ENCODE data around the gene NPBWR2. TPM values are rescaled to one million over a fixed set of nuclear protein-coding genes. Genes with fewer than 3 reads are reported as not detected.

The NPBWR2 gene
- total and polyA plus RNA-seq, 2 experiments from 2014 or later: not detected

DNA sequence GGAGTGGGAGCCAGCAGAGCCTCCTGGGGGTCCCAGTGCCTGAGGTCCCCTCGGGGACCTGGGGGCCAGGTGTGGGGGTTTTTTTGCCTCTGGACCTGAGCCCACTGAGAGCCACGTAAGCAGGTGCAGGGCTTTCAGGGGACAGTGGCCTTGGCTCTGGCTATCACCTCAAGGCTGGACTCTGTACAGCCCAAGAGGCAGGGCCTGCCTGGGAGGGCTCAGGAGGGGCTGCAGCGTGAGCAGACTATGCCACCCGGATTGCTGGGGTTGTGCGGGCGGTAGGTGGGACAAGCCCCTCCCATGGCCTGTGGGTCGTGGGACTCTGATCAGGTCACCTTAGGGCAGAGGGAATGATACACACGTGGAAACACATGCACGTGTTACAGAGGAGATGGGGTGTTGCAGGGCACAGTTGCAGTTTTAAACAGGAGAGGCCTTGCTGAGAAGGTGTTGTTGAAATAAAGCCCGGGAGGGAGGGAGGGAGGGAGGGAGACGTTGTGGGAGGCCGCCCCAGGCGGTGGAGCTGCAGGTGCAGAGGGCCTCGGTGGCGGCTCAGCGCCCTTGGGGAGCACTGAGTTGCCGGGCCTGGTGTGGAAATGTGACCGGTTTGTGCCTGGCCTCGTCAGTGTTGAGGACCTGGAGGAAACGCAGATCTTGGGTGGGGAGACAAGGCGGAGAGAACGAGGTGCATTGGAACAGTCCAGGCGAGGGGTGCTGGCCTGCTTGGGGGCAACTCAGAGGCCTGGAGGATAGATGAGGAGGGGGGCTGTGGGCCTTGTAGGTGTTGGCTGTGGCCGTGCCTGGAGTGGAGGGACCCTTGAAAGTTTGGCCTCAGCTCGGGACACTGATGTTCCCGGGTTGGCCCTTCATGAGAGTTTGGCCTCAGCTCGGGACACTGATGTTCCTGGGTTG is 42.0 kb downstream of the NPBWR2 start:
- peaks cover 17% of the 10 kb centered on the region; the same call in 1 of the 2 replicates for H3K4me1 ChIP-seq (ENCODE audit: insufficient read depth)
- TF ChIP-seq NANOG (IDR thresholded peaks at IDR 0.05; ENCODE audit: borderline replicate concordance) (no peak), EZH2 (IDR thresholded peaks at IDR 0.05; ENCODE audit: low read depth, unreplicated experiment) (no peak), STAT1 (IDR thresholded peaks at IDR 0.05; ENCODE audit: unreplicated experiment) (no peak), CREB1 (CRISPR knock-in tag; IDR thresholded peaks at IDR 0.05; ENCODE audit: low read depth) (no peak), ZNF331 (CRISPR knock-in tag; IDR thresholded peaks at IDR 0.05; ENCODE audit: low read depth) (no peak), JUNB (IDR thresholded peaks at IDR 0.05; ENCODE audit: unreplicated experiment) (no peak), POLR2AphosphoS5 (IDR thresholded peaks at IDR 0.05; ENCODE audit: low read depth) (no peak), EZH2phosphoT487 (IDR thresholded peaks at IDR 0.05; ENCODE audit: unreplicated experiment) (no peak), ZNF114 (CRISPR knock-in tag; IDR thresholded peaks at IDR 0.05) (no peak)
- TF ChIP-seq, protein P1, sequence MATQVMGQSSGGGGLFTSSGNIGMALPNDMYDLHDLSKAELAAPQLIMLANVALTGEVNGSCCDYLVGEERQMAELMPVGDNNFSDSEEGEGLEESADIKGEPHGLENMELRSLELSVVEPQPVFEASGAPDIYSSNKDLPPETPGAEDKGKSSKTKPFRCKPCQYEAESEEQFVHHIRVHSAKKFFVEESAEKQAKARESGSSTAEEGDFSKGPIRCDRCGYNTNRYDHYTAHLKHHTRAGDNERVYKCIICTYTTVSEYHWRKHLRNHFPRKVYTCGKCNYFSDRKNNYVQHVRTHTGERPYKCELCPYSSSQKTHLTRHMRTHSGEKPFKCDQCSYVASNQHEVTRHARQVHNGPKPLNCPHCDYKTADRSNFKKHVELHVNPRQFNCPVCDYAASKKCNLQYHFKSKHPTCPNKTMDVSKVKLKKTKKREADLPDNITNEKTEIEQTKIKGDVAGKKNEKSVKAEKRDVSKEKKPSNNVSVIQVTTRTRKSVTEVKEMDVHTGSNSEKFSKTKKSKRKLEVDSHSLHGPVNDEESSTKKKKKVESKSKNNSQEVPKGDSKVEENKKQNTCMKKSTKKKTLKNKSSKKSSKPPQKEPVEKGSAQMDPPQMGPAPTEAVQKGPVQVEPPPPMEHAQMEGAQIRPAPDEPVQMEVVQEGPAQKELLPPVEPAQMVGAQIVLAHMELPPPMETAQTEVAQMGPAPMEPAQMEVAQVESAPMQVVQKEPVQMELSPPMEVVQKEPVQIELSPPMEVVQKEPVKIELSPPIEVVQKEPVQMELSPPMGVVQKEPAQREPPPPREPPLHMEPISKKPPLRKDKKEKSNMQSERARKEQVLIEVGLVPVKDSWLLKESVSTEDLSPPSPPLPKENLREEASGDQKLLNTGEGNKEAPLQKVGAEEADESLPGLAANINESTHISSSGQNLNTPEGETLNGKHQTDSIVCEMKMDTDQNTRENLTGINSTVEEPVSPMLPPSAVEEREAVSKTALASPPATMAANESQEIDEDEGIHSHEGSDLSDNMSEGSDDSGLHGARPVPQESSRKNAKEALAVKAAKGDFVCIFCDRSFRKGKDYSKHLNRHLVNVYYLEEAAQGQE (IDR thresholded peaks at IDR 0.05; ENCODE audit: unreplicated experiment): no peak
- TF ChIP-seq, protein P2, sequence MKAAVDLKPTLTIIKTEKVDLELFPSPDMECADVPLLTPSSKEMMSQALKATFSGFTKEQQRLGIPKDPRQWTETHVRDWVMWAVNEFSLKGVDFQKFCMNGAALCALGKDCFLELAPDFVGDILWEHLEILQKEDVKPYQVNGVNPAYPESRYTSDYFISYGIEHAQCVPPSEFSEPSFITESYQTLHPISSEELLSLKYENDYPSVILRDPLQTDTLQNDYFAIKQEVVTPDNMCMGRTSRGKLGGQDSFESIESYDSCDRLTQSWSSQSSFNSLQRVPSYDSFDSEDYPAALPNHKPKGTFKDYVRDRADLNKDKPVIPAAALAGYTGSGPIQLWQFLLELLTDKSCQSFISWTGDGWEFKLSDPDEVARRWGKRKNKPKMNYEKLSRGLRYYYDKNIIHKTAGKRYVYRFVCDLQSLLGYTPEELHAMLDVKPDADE (IDR thresholded peaks at IDR 0.05): no peak
- TF ChIP-seq, protein P3, sequence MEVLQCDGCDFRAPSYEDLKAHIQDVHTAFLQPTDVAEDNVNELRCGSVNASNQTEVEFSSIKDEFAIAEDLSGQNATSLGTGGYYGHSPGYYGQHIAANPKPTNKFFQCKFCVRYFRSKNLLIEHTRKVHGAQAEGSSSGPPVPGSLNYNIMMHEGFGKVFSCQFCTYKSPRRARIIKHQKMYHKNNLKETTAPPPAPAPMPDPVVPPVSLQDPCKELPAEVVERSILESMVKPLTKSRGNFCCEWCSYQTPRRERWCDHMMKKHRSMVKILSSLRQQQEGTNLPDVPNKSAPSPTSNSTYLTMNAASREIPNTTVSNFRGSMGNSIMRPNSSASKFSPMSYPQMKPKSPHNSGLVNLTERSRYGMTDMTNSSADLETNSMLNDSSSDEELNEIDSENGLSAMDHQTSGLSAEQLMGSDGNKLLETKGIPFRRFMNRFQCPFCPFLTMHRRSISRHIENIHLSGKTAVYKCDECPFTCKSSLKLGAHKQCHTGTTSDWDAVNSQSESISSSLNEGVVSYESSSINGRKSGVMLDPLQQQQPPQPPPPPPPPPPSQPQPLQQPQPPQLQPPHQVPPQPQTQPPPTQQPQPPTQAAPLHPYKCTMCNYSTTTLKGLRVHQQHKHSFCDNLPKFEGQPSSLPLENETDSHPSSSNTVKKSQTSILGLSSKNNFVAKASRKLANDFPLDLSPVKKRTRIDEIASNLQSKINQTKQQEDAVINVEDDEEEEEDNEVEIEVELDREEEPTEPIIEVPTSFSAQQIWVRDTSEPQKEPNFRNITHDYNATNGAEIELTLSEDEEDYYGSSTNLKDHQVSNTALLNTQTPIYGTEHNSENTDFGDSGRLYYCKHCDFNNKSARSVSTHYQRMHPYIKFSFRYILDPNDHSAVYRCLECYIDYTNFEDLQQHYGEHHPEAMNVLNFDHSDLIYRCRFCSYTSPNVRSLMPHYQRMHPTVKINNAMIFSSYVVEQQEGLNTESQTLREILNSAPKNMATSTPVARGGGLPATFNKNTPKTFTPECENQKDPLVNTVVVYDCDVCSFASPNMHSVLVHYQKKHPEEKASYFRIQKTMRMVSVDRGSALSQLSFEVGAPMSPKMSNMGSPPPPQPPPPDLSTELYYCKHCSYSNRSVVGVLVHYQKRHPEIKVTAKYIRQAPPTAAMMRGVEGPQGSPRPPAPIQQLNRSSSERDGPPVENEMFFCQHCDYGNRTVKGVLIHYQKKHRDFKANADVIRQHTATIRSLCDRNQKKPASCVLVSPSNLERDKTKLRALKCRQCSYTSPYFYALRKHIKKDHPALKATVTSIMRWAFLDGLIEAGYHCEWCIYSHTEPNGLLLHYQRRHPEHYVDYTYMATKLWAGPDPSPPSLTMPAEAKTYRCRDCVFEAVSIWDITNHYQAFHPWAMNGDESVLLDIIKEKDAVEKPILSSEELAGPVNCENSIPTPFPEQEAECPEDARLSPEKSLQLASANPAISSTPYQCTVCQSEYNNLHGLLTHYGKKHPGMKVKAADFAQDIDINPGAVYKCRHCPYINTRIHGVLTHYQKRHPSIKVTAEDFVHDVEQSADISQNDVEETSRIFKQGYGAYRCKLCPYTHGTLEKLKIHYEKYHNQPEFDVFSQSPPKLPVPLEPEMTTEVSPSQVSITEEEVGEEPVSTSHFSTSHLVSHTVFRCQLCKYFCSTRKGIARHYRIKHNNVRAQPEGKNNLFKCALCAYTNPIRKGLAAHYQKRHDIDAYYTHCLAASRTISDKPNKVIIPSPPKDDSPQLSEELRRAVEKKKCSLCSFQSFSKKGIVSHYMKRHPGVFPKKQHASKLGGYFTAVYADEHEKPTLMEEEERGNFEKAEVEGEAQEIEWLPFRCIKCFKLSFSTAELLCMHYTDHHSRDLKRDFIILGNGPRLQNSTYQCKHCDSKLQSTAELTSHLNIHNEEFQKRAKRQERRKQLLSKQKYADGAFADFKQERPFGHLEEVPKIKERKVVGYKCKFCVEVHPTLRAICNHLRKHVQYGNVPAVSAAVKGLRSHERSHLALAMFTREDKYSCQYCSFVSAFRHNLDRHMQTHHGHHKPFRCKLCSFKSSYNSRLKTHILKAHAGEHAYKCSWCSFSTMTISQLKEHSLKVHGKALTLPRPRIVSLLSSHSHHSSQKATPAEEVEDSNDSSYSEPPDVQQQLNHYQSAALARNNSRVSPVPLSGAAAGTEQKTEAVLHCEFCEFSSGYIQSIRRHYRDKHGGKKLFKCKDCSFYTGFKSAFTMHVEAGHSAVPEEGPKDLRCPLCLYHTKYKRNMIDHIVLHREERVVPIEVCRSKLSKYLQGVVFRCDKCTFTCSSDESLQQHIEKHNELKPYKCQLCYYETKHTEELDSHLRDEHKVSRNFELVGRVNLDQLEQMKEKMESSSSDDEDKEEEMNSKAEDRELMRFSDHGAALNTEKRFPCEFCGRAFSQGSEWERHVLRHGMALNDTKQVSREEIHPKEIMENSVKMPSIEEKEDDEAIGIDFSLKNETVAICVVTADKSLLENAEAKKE (CRISPR knock-in tag; IDR thresholded peaks at IDR 0.05): no peak
- TF ChIP-seq, protein P4, sequence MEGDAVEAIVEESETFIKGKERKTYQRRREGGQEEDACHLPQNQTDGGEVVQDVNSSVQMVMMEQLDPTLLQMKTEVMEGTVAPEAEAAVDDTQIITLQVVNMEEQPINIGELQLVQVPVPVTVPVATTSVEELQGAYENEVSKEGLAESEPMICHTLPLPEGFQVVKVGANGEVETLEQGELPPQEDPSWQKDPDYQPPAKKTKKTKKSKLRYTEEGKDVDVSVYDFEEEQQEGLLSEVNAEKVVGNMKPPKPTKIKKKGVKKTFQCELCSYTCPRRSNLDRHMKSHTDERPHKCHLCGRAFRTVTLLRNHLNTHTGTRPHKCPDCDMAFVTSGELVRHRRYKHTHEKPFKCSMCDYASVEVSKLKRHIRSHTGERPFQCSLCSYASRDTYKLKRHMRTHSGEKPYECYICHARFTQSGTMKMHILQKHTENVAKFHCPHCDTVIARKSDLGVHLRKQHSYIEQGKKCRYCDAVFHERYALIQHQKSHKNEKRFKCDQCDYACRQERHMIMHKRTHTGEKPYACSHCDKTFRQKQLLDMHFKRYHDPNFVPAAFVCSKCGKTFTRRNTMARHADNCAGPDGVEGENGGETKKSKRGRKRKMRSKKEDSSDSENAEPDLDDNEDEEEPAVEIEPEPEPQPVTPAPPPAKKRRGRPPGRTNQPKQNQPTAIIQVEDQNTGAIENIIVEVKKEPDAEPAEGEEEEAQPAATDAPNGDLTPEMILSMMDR (conservative IDR thresholded peaks at IDR 0.05; ENCODE audit: low read depth in 2 of 2): no peak
- H3K27me3 ChIP-seq (ENCODE audit: insufficient read depth): no peaks in the 10 kb centered on the region
- no peak overlapping the region for H2AFZ ChIP-seq
- H3F3A ChIP-seq (replicated peaks; ENCODE audit: low read depth): peaks cover 6% of the 10 kb centered on the region; the same call in 1 of the 2 replicates
- no peak overlapping the region for H3K4me3 ChIP-seq
- Mint-ChIP-seq H3K36me3 (ENCODE audit: low read depth) (no peaks in the 10 kb centered on the region), H3K9me3 (no peaks in the 10 kb centered on the region), H3K27ac (no peak overlapping the region; the same call in 1 of the 2 replicates), H3K4me1 (peaks cover 34% of the 10 kb centered on the region), H3K27me3 (ENCODE audit: insufficient read depth, low read depth, poor library complexity) (peaks cover 13% of the 10 kb centered on the region), H3K4me3 (peak overlapping the region; percentile 17; the same call in 1 of the 3 replicates)
- H3K36me3 ChIP-seq (ENCODE audit: insufficient read depth): no peaks in the 10 kb centered on the region
- DNase-seq (ENCODE audit: low spot score) (no peak), ATAC-seq (no peak)
- no peaks in the 10 kb centered on the region for H3K79me2 ChIP-seq (replicated peaks; ENCODE audit: insufficient read depth)
- no peaks in the 10 kb centered on the region for H4K20me1 ChIP-seq (replicated peaks; ENCODE audit: insufficient read depth)
- no peak overlapping the region for H3K27ac ChIP-seq (ENCODE audit: low read depth)
- H3K9me2 ChIP-seq (ENCODE audit: insufficient read depth): no peaks in the 10 kb centered on the region
- H3K4me2 ChIP-seq: no peak overlapping the region

All from GM23338 (cell line).